GM03348 (cell line): Measurements from ENCODE around the gene NTRK3.

Experiments
- DNase-seq: peaks from one replicate; pipeline ENCODE4 v3.0.0; 2012; ENCODE audit warnings: low spot score

NTRK3 gene

GRCh38 chr15:88179562-88179961, 77.0 kb downstream of the NTRK3 start:
- no peak for DNase-seq

- DNase-seq, result no peak
Measured at GRCh38 chr15:88178631-88179030, 77.9 kb downstream of the NTRK3 start.

- DNase-seq, result no peak
Measured at GRCh38 chr15:88177451-88177850, 79.1 kb downstream of the NTRK3 start.

- no peak for DNase-seq
Measured at GRCh38 chr15:88174571-88174970, 82.0 kb downstream of the NTRK3 start.

- peak; percentile 76 for DNase-seq
Measured at GRCh38 chr15:88166082-88166993, 90.2 kb downstream of the NTRK3 start.

- DNase-seq, result no peak
Measured at GRCh38 chr15:88161636-88162035, 94.9 kb downstream of the NTRK3 start.

- no peak for DNase-seq
Measured at GRCh38 chr15:88155310-88155709, 101.2 kb downstream of the NTRK3 start.

GRCh38 chr15:88152672-88153071, 103.9 kb downstream of the NTRK3 start:
- no peak for DNase-seq

- DNase-seq, result no peak
Measured at GRCh38 chr15:88147760-88148159, 108.8 kb downstream of the NTRK3 start.

GRCh38 chr15:88144921-88145653, 111.5 kb downstream of the NTRK3 start:
- DNase-seq, result no peak

GRCh38 chr15:88142121-88142520, 114.4 kb downstream of the NTRK3 start:
- DNase-seq, result no peak

- no peak for DNase-seq
Measured at GRCh38 chr15:88141269-88141889, 115.2 kb downstream of the NTRK3 start.

GRCh38 chr15:88140398-88140797, 116.1 kb downstream of the NTRK3 start:
- no peak for DNase-seq

GRCh38 chr15:88139936-88140335, 116.6 kb downstream of the NTRK3 start:
- no peak for DNase-seq

GRCh38 chr15:88133795-88134194, 122.7 kb downstream of the NTRK3 start:
- no peak for DNase-seq

GRCh38 chr15:88132499-88132898, 124.0 kb downstream of the NTRK3 start:
- DNase-seq, result no peak

GRCh38 chr15:88131937-88132336, 124.6 kb downstream of the NTRK3 start:
- no peak for DNase-seq

- peak; percentile 30 for DNase-seq
Measured at GRCh38 chr15:88127432-88127790, 129.1 kb downstream of the NTRK3 start.

GRCh38 chr15:88126695-88127431, 129.7 kb downstream of the NTRK3 start:
- peak; percentile 41 for DNase-seq

GRCh38 chr15:88125576-88125975, 131.0 kb downstream of the NTRK3 start:
- no peak for DNase-seq

- DNase-seq, result no peak
Measured at GRCh38 chr15:88124199-88124598, 132.3 kb downstream of the NTRK3 start.

- DNase-seq, result no peak
Measured at GRCh38 chr15:88121968-88122530, 134.5 kb downstream of the NTRK3 start.
